Measurements from ENCODE around the gene ELMOD3.
A peak's percentile ranks its signal among the peaks of the same experiment; 100 is the strongest.
"Not testable (repeated sequence)": the region's sequence is repeated elsewhere in the genome, so short reads cannot be mapped to it uniquely, and the experiment has no call there.

ELMOD3 gene

DNA sequence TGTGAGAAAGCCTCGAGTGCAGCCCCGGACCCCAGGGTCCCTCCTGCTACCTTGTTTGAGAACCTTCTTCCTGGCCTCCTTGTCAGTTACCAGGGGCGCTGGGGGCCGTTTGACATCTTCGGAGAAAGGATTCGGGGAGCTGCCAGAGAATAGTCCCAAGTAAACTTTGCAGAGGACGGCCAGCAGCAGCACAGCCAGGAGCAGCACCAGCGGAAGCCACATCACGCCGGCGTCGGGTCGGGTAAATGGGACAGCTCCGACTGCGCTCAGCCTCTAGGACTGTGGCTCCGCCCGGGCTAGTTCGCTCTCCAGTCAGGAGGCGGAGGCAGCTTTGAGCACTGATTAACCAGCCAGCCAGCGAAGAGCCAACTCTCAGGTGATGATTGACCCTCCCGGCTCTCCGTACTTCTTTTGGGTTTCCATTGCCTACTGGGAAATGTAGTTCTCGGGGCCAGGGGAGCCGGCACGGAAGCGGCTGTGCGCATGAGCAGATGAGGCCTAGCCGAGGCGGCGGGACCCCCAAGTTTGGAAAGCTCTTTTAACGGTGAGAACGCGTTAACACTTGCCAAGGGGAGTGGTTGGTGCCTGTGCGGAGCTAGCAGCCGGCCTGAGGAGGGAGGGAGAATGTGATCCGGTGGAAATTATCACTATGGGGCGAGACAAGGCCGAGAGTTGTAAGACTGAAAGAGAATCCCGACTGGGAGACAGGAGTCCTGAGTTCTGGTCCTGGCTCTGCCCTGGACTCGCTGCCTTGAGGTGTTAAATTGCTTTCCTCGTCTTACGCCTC is at the start of gene ELMOD3, which contains the start of gene RETSAT:
Gene ELMOD3 (plus strand): TSS at position 484 of the 787 bp plus-strand sequence. CDS start 2,430 bp downstream, outside the sequence.
Gene RETSAT (minus strand): TSS at position 243 of the 787 bp plus-strand sequence. CDS start 21 bp downstream, at position 222.
- H3K9me3 ChIP-seq (replicated peaks in 1 of 11), result no peaks in the 10 kb centered on the region
- no peak for TF ChIP-seq Cebpa-rat (IDR thresholded peaks at IDR 0.05)
- no peaks in the 10 kb centered on the region for H3K27me3 ChIP-seq
- H3K27ac ChIP-seq, result peak within 1 kb of the TSS; percentile 80 to 94 (median 87)
- peaks cover 26 to 51% (median 35%) of the 10 kb centered on the region in 10 experiments for H3K4me1 ChIP-seq
- no peaks in the 10 kb centered on the region; a peak in 2 of 22 replicates for H4K20me1 ChIP-seq
- H3K36me3 ChIP-seq, result peaks cover 59 to 65% (median 63%) of the 10 kb centered on the region in 11 experiments
- peak within 1 kb of the TSS; percentile 68 to 93 (median 81) for H3K4me3 ChIP-seq
- peak within 1 kb of the TSS; percentile 85 to 97 (median 91) for H3K9ac ChIP-seq
- peak within 1 kb of the TSS; percentile 85 to 98 (median 95) for H3K4me2 ChIP-seq

GRCh38 chr2:85307527-85307897 is 47.1 kb upstream of the ELMOD3 start:
- no peaks in the 10 kb centered on the region for H3K9me3 ChIP-seq (replicated peaks in 1 of 11)
- H3K36me3 ChIP-seq, result peaks cover 0 to 14% (median 0%) of the 10 kb centered on the region in 11 experiments; a peak in 5 of 22 replicates
- no peak for TF ChIP-seq Cebpa-rat (IDR thresholded peaks at IDR 0.05)
- H4K20me1 ChIP-seq, result peaks cover 0 to 16% (median 0%) of the 10 kb centered on the region in 11 experiments; a peak in 5 of 22 replicates
- H3K9ac ChIP-seq, result peak overlapping the region; percentile 27 to 73 (median 58)
- H3K27me3 ChIP-seq, result no peaks in the 10 kb centered on the region
- peak overlapping the region; percentile 32 to 72 (median 60); a peak in 19 of 22 replicates for H3K27ac ChIP-seq
- peaks cover 50 to 63% (median 55%) of the 10 kb centered on the region in 10 experiments for H3K4me1 ChIP-seq
- peak overlapping the region in 7 of 10 experiments; percentile 1 to 56 (median 18); a peak in 7 of 20 replicates for H3K4me3 ChIP-seq
- H3K4me2 ChIP-seq, result peak overlapping the region; percentile 46 to 78 (median 66)

- no peak overlapping the region for H3K4me3 ChIP-seq
- no peak for TF ChIP-seq Cebpa-rat (IDR thresholded peaks at IDR 0.05)
- H3K27ac ChIP-seq, result no peak overlapping the region; a peak in 1 of 22 replicates
- H3K27me3 ChIP-seq, result no peaks in the 10 kb centered on the region
- no peak overlapping the region; a peak in 1 of 22 replicates for H3K9ac ChIP-seq
- peaks cover 0 to 21% (median 6%) of the 10 kb centered on the region in 11 experiments; a peak in 9 of 22 replicates for H3K36me3 ChIP-seq
- peak overlapping the region; percentile 46 to 93 (median 75); a peak in 20 of 22 replicates for H3K4me2 ChIP-seq
- peaks cover 0 to 16% (median under 1%) of the 10 kb centered on the region in 11 experiments; a peak in 8 of 22 replicates for H4K20me1 ChIP-seq
- peaks cover 50 to 63% (median 55%) of the 10 kb centered on the region in 10 experiments for H3K4me1 ChIP-seq
- no peaks in the 10 kb centered on the region for H3K9me3 ChIP-seq (replicated peaks in 1 of 11)
These were observed 46.4 kb upstream of the ELMOD3 start for GRCh38 chr2:85308201-85308600.

- Histone ChIP-seq H3K4me3 (peak overlapping the region in 4 of 10 experiments; percentile 16 to 51 (median 19); a peak in 5 of 20 replicates), H3K9ac (peak overlapping the region; percentile 25 to 61 (median 51); a peak in 17 of 22 replicates), H3K4me1 (peaks cover 50 to 63% (median 55%) of the 10 kb centered on the region in 10 experiments), H3K9me3 (replicated peaks in 1 of 11) (no peaks in the 10 kb centered on the region), H3K27me3 (no peaks in the 10 kb centered on the region), H3K27ac (peak overlapping the region in 10 of 11 experiments; percentile 7 to 73 (median 61); a peak in 19 of 22 replicates), H4K20me1 (peaks cover 0 to 24% (median 9%) of the 10 kb centered on the region in 11 experiments; a peak in 16 of 22 replicates), H3K4me2 (peak overlapping the region; percentile 69 to 93 (median 83)), H3K36me3 (peaks cover 0 to 29% (median 14%) of the 10 kb centered on the region in 11 experiments; a peak in 15 of 22 replicates)
- TF ChIP-seq Cebpa-rat (IDR thresholded peaks at IDR 0.05), result no peak
These were observed 45.5 kb upstream of the ELMOD3 start for GRCh38 chr2:85308896-85309555.

DNA sequence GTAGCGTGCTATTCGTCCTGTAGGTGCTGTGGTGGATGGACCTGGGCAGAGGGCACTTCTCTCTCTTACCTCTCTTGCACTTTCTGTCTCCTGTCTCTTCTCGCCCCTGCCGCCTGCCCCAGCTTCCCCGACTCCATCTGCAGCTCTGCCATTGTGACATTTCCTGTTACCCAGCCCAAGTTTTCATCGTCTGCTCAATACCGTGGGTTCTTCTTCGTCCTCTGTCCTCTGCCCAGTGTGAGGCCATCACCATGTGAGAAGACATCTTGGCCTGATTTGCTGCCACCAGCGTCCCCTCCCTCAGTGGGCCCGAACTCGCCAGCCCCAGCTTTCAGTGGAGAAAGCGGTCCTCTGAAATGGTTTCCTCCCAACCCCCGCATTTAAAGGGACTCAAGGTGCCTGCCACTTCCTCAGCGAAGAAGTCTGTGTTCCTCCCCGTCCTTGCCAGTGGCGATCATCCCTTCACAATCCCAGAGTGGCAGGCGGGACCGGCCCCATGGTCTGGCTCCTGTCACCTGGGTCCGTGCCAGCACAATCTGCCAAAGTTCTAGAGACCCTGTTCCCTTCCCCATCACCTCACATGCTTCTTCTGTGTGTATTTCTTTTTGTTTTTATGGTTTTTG is 44.8 kb upstream of the ELMOD3 start:
- Histone ChIP-seq H3K9ac (peak overlapping the region; percentile 13 to 61 (median 51); a peak in 18 of 22 replicates), H3K4me3 (peak overlapping the region in 4 of 10 experiments; percentile 19 to 51 (median 20); a peak in 6 of 20 replicates), H3K27ac (peak overlapping the region in 10 of 11 experiments; percentile 7 to 73 (median 61); a peak in 19 of 22 replicates), H3K36me3 (peaks cover 7 to 37% (median 22%) of the 10 kb centered on the region in 11 experiments; a peak in 21 of 22 replicates), H3K27me3 (no peaks in the 10 kb centered on the region), H3K4me2 (peak overlapping the region; percentile 69 to 93 (median 83)), H4K20me1 (peaks cover 7 to 32% (median 16%) of the 10 kb centered on the region in 11 experiments; a peak in 20 of 22 replicates), H3K4me1 (peaks cover 50 to 71% (median 55%) of the 10 kb centered on the region in 10 experiments), H3K9me3 (replicated peaks in 1 of 11) (no peaks in the 10 kb centered on the region)
- peak in 1 of 11 experiments; percentile 24; a peak in 1 of 22 replicates for TF ChIP-seq Cebpa-rat (IDR thresholded peaks at IDR 0.05)

- Histone ChIP-seq H3K9me3 (replicated peaks in 1 of 11) (no peaks in the 10 kb centered on the region), H3K36me3 (peaks cover 13 to 42% (median 27%) of the 10 kb centered on the region in 11 experiments), H3K4me2 (peak overlapping the region; percentile 69 to 93 (median 83)), H3K27ac (peak overlapping the region in 9 of 11 experiments; percentile 45 to 73 (median 61); a peak in 15 of 22 replicates), H3K9ac (peak overlapping the region in 5 of 11 experiments; percentile 25 to 61 (median 56); a peak in 4 of 22 replicates), H3K4me3 (no peak overlapping the region), H4K20me1 (peaks cover 11 to 38% (median 22%) of the 10 kb centered on the region in 11 experiments; a peak in 20 of 22 replicates), H3K27me3 (no peaks in the 10 kb centered on the region), H3K4me1 (peaks cover 50 to 71% (median 55%) of the 10 kb centered on the region in 10 experiments)
- TF ChIP-seq Cebpa-rat (IDR thresholded peaks at IDR 0.05), result no peak
These were observed 44.2 kb upstream of the ELMOD3 start for GRCh38 chr2:85310330-85310729.

GRCh38 chr2:85312404-85312803 is 42.2 kb upstream of the ELMOD3 start:
- H3K4me3 ChIP-seq, result no peak overlapping the region
- peaks cover 37 to 56% (median 45%) of the 10 kb centered on the region in 10 experiments for H3K4me1 ChIP-seq
- H3K27ac ChIP-seq, result no peak overlapping the region
- H4K20me1 ChIP-seq, result peaks cover 20 to 58% (median 42%) of the 10 kb centered on the region in 11 experiments
- no peaks in the 10 kb centered on the region for H3K27me3 ChIP-seq
- peaks cover 29 to 63% (median 44%) of the 10 kb centered on the region in 11 experiments for H3K36me3 ChIP-seq
- no peak for TF ChIP-seq Cebpa-rat (IDR thresholded peaks at IDR 0.05)
- H3K9ac ChIP-seq, result no peak overlapping the region
- H3K9me3 ChIP-seq (replicated peaks in 1 of 11), result no peaks in the 10 kb centered on the region
- no peak overlapping the region for H3K4me2 ChIP-seq

- Histone ChIP-seq H3K9ac (no peak overlapping the region), H3K4me3 (no peak overlapping the region), H3K9me3 (replicated peaks in 1 of 11) (no peaks in the 10 kb centered on the region), H4K20me1 (peaks cover 44 to 81% (median 66%) of the 10 kb centered on the region in 11 experiments), H3K27ac (no peak overlapping the region), H3K4me1 (peaks cover 19 to 52% (median 28%) of the 10 kb centered on the region in 10 experiments), H3K4me2 (no peak overlapping the region), H3K36me3 (peaks cover 53 to 88% (median 67%) of the 10 kb centered on the region in 11 experiments), H3K27me3 (no peaks in the 10 kb centered on the region)
- TF ChIP-seq Cebpa-rat (IDR thresholded peaks at IDR 0.05), result no peak
These were observed 39.7 kb upstream of the ELMOD3 start for GRCh38 chr2:85314884-85315242.

GRCh38 chr2:85315921-85316320 is 38.6 kb upstream of the ELMOD3 start:
- Histone ChIP-seq H3K4me1 (peaks cover 11 to 52% (median 22%) of the 10 kb centered on the region in 10 experiments), H4K20me1 (peaks cover 55 to 83% (median 76%) of the 10 kb centered on the region in 11 experiments), H3K36me3 (peaks cover 64 to 98% (median 77%) of the 10 kb centered on the region in 11 experiments)
- not testable (repeated sequence) for H3K27me3 ChIP-seq; H3K27ac ChIP-seq; H3K4me2 ChIP-seq; H3K9ac ChIP-seq; H3K9me3 ChIP-seq (replicated peaks in 1 of 11); H3K4me3 ChIP-seq
